ENCODE measurements around the gene MLLT1. TPM values are rescaled to one million over a fixed set of nuclear protein-coding genes. Genes with fewer than 3 reads are reported as not detected.

The MLLT1 gene
- total and polyA plus RNA-seq, 5 donors, result 34.8 to 67.3 (median 64.7) TPM

- intact Hi-C loops (cut with DNase I), result no loop called here
- WGBS, result 87% methylated on average over 33 of the region's 33 CpGs
- Histone ChIP-seq H3K4me1 (ENCODE audit: control insufficient read depth, insufficient read depth, low read length) (peaks cover 21% of the 10 kb centered on the region), H3K4me3 (ENCODE audit: low read length) (no peak overlapping the region), H3K27ac (ENCODE audit: low read length) (no peak overlapping the region), H3K9me3 (ENCODE audit: control insufficient read depth, low read length) (no peaks in the 10 kb centered on the region), H3K27me3 (ENCODE audit: control insufficient read depth, insufficient read depth) (no peaks in the 10 kb centered on the region)
- no peak for ATAC-seq
- no peak for DNase-seq
Measured at GRCh38 chr19:6269101-6269886, 10.5 kb downstream of the MLLT1 start.

DNA sequence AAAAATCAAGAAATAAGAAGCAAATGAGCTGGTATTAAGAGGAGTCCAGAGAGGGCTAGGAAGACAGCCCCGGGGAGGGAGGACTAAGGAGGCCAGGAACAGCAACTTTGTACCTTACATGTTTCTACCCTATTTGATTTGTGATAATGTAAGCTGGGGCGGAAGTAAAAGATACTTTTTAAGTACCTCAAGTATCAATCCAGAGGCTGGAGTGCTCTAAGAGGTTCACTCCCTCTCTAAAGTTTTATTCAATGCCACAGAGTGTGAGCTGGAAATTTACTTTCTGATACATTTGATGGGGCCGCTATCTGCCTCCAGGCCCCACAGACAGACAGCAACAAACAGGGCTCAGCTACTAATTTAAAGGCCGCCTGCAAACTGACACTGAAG, 11.4 kb downstream of the MLLT1 start:
- H3K4me1 ChIP-seq (ENCODE audit: control insufficient read depth, insufficient read depth, low read length), result peaks cover 19% of the 10 kb centered on the region
- intact Hi-C loops (cut with DNase I), result no loop called here
- DNase-seq (no peak), ATAC-seq (no peak)
- H3K27me3 ChIP-seq (ENCODE audit: control insufficient read depth, insufficient read depth), result no peaks in the 10 kb centered on the region
- H3K4me3 ChIP-seq (ENCODE audit: low read length), result no peak overlapping the region
- H3K9me3 ChIP-seq (ENCODE audit: control insufficient read depth, low read length), result no peaks in the 10 kb centered on the region
- H3K27ac ChIP-seq (ENCODE audit: low read length), result no peak overlapping the region
- WGBS, result 91% methylated on average over 4 of the region's 4 CpGs

GRCh38 chr19:6267552-6268381, 12.0 kb downstream of the MLLT1 start:
- no peak overlapping the region for H3K4me3 ChIP-seq (ENCODE audit: low read length)
- intact Hi-C loops (cut with DNase I), result no loop called here
- no peaks in the 10 kb centered on the region for H3K9me3 ChIP-seq (ENCODE audit: control insufficient read depth, low read length)
- H3K4me1 ChIP-seq (ENCODE audit: control insufficient read depth, insufficient read depth, low read length), result peaks cover 16% of the 10 kb centered on the region
- H3K27ac ChIP-seq (ENCODE audit: low read length), result no peak overlapping the region
- DNase-seq (no peak), ATAC-seq (no peak)
- no peaks in the 10 kb centered on the region for H3K27me3 ChIP-seq (ENCODE audit: control insufficient read depth, insufficient read depth)
- WGBS, result 85% methylated on average over 17 of the region's 17 CpGs

DNA sequence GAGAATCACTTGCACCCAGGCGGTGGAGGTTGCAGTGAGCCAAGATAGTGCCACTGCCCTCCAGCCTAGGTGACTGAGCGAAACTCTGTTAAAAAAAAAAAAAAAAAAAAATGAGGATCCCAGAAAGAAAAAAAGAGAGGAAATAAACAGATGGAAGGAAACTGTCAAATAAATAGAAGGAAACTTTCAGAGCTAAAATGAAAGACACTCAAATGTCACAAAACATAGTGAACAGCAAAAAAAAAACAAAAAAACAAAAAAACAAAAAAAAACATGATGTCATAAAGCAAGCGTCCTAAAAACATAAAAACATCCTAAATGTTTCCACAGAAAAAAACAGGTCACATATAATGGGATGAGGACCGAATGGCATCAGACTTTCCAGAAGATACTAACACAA, 15.0 kb downstream of the MLLT1 start:
- Histone ChIP-seq H3K9me3 (ENCODE audit: control insufficient read depth, low read length) (no peaks in the 10 kb centered on the region), H3K4me3 (ENCODE audit: low read length) (no peak overlapping the region), H3K27me3 (ENCODE audit: control insufficient read depth, insufficient read depth) (no peaks in the 10 kb centered on the region), H3K4me1 (ENCODE audit: control insufficient read depth, insufficient read depth, low read length) (peaks cover 7% of the 10 kb centered on the region), H3K27ac (ENCODE audit: low read length) (no peak overlapping the region)
- intact Hi-C loops (cut with DNase I), result no loop called here
- ATAC-seq, result no peak
- DNase-seq, result no peak
- 80% methylated on average over 4 of the region's 4 CpGs for WGBS

- no peak overlapping the region for H3K4me3 ChIP-seq (ENCODE audit: low read length)
- H3K27me3 ChIP-seq (ENCODE audit: control insufficient read depth, insufficient read depth), result no peaks in the 10 kb centered on the region
- ATAC-seq (no peak), DNase-seq (no peak)
- H3K27ac ChIP-seq (ENCODE audit: low read length), result no peak overlapping the region
- intact Hi-C loops (cut with DNase I), result no loop called here
- H3K4me1 ChIP-seq (ENCODE audit: control insufficient read depth, insufficient read depth, low read length), result peaks cover 7% of the 10 kb centered on the region
- no peaks in the 10 kb centered on the region for H3K9me3 ChIP-seq (ENCODE audit: control insufficient read depth, low read length)
- WGBS, result 66% methylated on average over 18 of the region's 18 CpGs
Measured at GRCh38 chr19:6263735-6264444, 15.9 kb downstream of the MLLT1 start.

DNA sequence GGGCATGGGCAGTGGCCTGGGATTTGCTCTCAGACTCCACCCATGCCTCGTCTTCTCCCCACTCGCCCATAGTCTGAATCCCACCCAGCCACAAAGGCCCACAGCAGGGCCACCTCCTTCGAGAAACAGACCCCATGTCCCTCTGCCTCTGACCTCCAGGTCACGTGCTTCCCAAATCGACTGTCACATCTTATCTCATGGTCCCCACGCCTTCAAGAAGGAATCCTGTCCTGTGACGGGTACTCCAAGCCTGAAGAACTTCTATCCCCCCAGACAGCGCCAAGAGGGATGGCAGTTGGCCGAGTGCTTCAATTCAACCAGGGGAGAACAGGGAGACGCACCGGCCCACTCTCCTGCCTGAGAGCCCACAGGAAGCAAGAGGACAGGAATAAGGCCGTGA, 16.5 kb downstream of the MLLT1 start:
- 56% methylated on average over 12 of the region's 12 CpGs for WGBS

GRCh38 chr19:6262519-6262918, 17.3 kb downstream of the MLLT1 start:
- peaks cover 7% of the 10 kb centered on the region for H3K4me1 ChIP-seq (ENCODE audit: control insufficient read depth, insufficient read depth, low read length)
- no peak overlapping the region for H3K27ac ChIP-seq (ENCODE audit: low read length)
- no peak for DNase-seq
- no peaks in the 10 kb centered on the region for H3K9me3 ChIP-seq (ENCODE audit: control insufficient read depth, low read length)
- 93% methylated on average over 11 of the region's 11 CpGs for WGBS
- no peak overlapping the region for H3K4me3 ChIP-seq (ENCODE audit: low read length)
- H3K27me3 ChIP-seq (ENCODE audit: control insufficient read depth, insufficient read depth), result no peaks in the 10 kb centered on the region
- intact Hi-C loops (cut with DNase I), result no loop called here
- no peak for ATAC-seq

More for the DNA sequence above, 16.5 kb downstream of the MLLT1 start:
- DNase-seq, result no peak
- Histone ChIP-seq H3K4me3 (ENCODE audit: low read length) (no peak overlapping the region), H3K27me3 (ENCODE audit: control insufficient read depth, insufficient read depth) (no peaks in the 10 kb centered on the region), H3K4me1 (ENCODE audit: control insufficient read depth, insufficient read depth, low read length) (peaks cover 7% of the 10 kb centered on the region), H3K27ac (ENCODE audit: low read length) (no peak overlapping the region), H3K9me3 (ENCODE audit: control insufficient read depth, low read length) (no peaks in the 10 kb centered on the region)
- intact Hi-C loops (cut with DNase I), result no loop called here
- no peak for ATAC-seq

DNA sequence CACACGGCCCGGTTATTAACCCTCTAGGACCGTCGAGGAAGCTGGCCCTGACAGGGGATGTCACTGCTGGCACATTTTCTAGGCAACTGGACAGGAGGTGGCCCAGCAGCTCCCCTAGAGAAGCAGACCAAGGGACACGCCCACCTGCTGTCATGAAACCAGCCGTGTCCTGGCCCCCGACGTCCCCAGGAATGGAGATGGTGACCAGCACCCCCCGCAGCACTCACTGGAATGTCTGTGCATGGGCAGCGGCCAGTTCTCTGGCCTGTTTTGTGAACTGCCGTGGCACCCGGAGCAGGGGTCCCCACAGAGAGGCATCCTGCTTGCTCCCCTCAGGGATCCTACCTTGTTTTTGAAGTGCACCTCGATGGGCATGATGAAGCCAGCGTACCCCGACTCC, 17.9 kb downstream of the MLLT1 start:
- WGBS, result 63% methylated on average over 15 of the region's 15 CpGs
- Histone ChIP-seq H3K9me3 (ENCODE audit: control insufficient read depth, low read length) (no peaks in the 10 kb centered on the region), H3K27me3 (ENCODE audit: control insufficient read depth, insufficient read depth) (no peaks in the 10 kb centered on the region), H3K4me3 (ENCODE audit: low read length) (no peak overlapping the region), H3K4me1 (ENCODE audit: control insufficient read depth, insufficient read depth, low read length) (peaks cover 7% of the 10 kb centered on the region), H3K27ac (ENCODE audit: low read length) (no peak overlapping the region)
- ATAC-seq (no peak), DNase-seq (peak in 1 of 3 donors; percentile 62)
- intact Hi-C loops (cut with DNase I), result no loop called here

GRCh38 chr19:6260912-6261650, 18.7 kb downstream of the MLLT1 start:
- Histone ChIP-seq H3K9me3 (ENCODE audit: control insufficient read depth, low read length) (no peaks in the 10 kb centered on the region), H3K27me3 (ENCODE audit: control insufficient read depth, insufficient read depth) (no peaks in the 10 kb centered on the region), H3K27ac (ENCODE audit: low read length) (no peak overlapping the region), H3K4me1 (ENCODE audit: control insufficient read depth, insufficient read depth, low read length) (peaks cover 7% of the 10 kb centered on the region), H3K4me3 (ENCODE audit: low read length) (no peak overlapping the region)
- DNase-seq, result peak in 2 of 3 donors; percentile 67 to 71
- intact Hi-C loops (cut with DNase I), result no loop called here
- ATAC-seq, result peak; percentile 46 to 59
- WGBS, result 83% methylated on average over 30 of the region's 30 CpGs

- no peak overlapping the region for H3K4me3 ChIP-seq (ENCODE audit: low read length)
- no peak overlapping the region for H3K27ac ChIP-seq (ENCODE audit: low read length)
- intact Hi-C loops (cut with DNase I), result no loop called here
- no peaks in the 10 kb centered on the region for H3K9me3 ChIP-seq (ENCODE audit: control insufficient read depth, low read length)
- H3K4me1 ChIP-seq (ENCODE audit: control insufficient read depth, insufficient read depth, low read length), result peaks cover 7% of the 10 kb centered on the region
- WGBS, result 91% methylated on average over 9 of the region's 9 CpGs
- H3K27me3 ChIP-seq (ENCODE audit: control insufficient read depth, insufficient read depth), result no peaks in the 10 kb centered on the region
- DNase-seq (no peak), ATAC-seq (peak in 1 of 2 donors; percentile 9)
Measured at GRCh38 chr19:6260376-6260775, 19.4 kb downstream of the MLLT1 start.
